Forelimb muscle (tissue), 1 donor: ENCODE data around the gene TMEM182. TPM values are rescaled to one million over a fixed set of nuclear protein-coding genes. Genes with fewer than 3 reads are reported as not detected.

Experiments used
- DNase-seq: peaks from one replicate; pipeline ENCODE4 v3.0.0-alpha.2; 2013; ENCODE audit warnings: low read depth
- polyA plus RNA-seq: library from polyadenylated mRNA; unstranded; fragments of 120-200 nt; gene quantifications from one replicate; pipeline ENCODE4 v1.2.1, GENCODE V29; 2013; ENCODE audit not compliant: insufficient read length

TMEM182 gene
- polyA plus RNA-seq, 1 donor = 176 TPM

GRCh38 chr2:102801858-102802699 is 40.2 kb downstream of the TMEM182 start:
- no peak for DNase-seq

- no peak for DNase-seq
These were observed 41.4 kb downstream of the TMEM182 start for GRCh38 chr2:102803041-102803896.

GRCh38 chr2:102803897-102804217 is 42.0 kb downstream of the TMEM182 start:
- DNase-seq = no peak

- DNase-seq = peak; percentile 35
These were observed 44.5 kb downstream of the TMEM182 start for GRCh38 chr2:102806250-102806837.

- DNase-seq = no peak
These were observed 47.7 kb downstream of the TMEM182 start for GRCh38 chr2:102809291-102810189.

GRCh38 chr2:102815285-102815684 is 53.5 kb downstream of the TMEM182 start:
- DNase-seq = no peak

- no peak for DNase-seq
These were observed 65.1 kb downstream of the TMEM182 start for GRCh38 chr2:102826904-102827303.

GRCh38 chr2:102832789-102833188 is 71.0 kb downstream of the TMEM182 start:
- DNase-seq = no peak

GRCh38 chr2:102834523-102835273 is 72.9 kb downstream of the TMEM182 start:
- DNase-seq = no peak

GRCh38 chr2:102837626-102838198 is 75.9 kb downstream of the TMEM182 start:
- DNase-seq = no peak

GRCh38 chr2:102839668-102840388 is 78.0 kb downstream of the TMEM182 start:
- no peak for DNase-seq

GRCh38 chr2:102841107-102841840 is 79.4 kb downstream of the TMEM182 start:
- DNase-seq = no peak

GRCh38 chr2:102843764-102844443 is 82.1 kb downstream of the TMEM182 start:
- no peak for DNase-seq

- DNase-seq = no peak
These were observed 83.1 kb downstream of the TMEM182 start for GRCh38 chr2:102844911-102845310.

GRCh38 chr2:102848366-102848839 is 86.6 kb downstream of the TMEM182 start:
- no peak for DNase-seq

GRCh38 chr2:102850888-102851287 is 89.1 kb downstream of the TMEM182 start:
- no peak for DNase-seq

GRCh38 chr2:102852867-102853266 is 91.0 kb downstream of the TMEM182 start:
- DNase-seq = no peak
